Large intestine (tissue), 3 donors: ENCODE results near the gene NFS1. TPM values are rescaled to one million over a fixed set of nuclear protein-coding genes. Genes with fewer than 3 reads are reported as not detected.

ENCODE experiments used
- DNase-seq, 2 donors: peaks; one replicate each; pipeline versions ENCODE4 v3.0.0 to v3.0.0-alpha.2; 2013
- H3K27ac ChIP-seq: one replicate; pipeline ENCODE4 v1.5.1; 2013; ENCODE audit warnings: low read length
- H3K27me3 ChIP-seq: 2 replicates; pipeline ENCODE4 v1.6.1; 2013; ENCODE audit warnings: low read length; ENCODE audit not compliant: control insufficient read depth, insufficient read depth
- H3K36me3 ChIP-seq: 2 replicates; pipeline ENCODE4 v1.6.1; 2013; ENCODE audit warnings: low read length; ENCODE audit not compliant: control insufficient read depth, insufficient read depth
- H3K4me1 ChIP-seq: one replicate; pipeline ENCODE4 v1.6.1; 2013; ENCODE audit warnings: low read length; ENCODE audit not compliant: control insufficient read depth, insufficient read depth
- H3K4me3 ChIP-seq: one replicate; pipeline ENCODE4 v1.5.1; 2013; ENCODE audit warnings: low read length
- H3K9me3 ChIP-seq: one replicate; pipeline ENCODE4 v1.6.1; 2013; ENCODE audit warnings: mild to moderate bottlenecking, low read depth, low read length, moderate library complexity; ENCODE audit not compliant: control insufficient read depth
- WGBS: methylation state at CpG from one replicate; pipeline ENCODE4 v1.1.5; 2013; ENCODE audit warnings: low lambda C conversion rate; ENCODE audit not compliant: insufficient coverage; 5-methylcytosine and 5-hydroxymethylcytosine counted together
- polyA plus RNA-seq: library from polyadenylated mRNA; unstranded; fragments of 120-200 nt; gene quantifications from one replicate; pipeline ENCODE4 v1.2.1, GENCODE V29; 2013

NFS1 gene
- polyA plus RNA-seq, 1 donor, result 32.1 TPM

- Histone ChIP-seq H3K4me3 (no peak overlapping the region), H3K4me1 (peaks cover 3% of the 10 kb centered on the region), H3K27me3 (no peaks in the 10 kb centered on the region), H3K36me3 (peaks cover 57% of the 10 kb centered on the region), H3K9me3 (no peaks in the 10 kb centered on the region), H3K27ac (no peak overlapping the region)
- no CpG with 5 or more reads among the region's 15 CpGs for WGBS
- DNase-seq, result no peak
Measured at GRCh38 chr20:35737865-35738333, 38.7 kb upstream of the NFS1 start.

GRCh38 chr20:35735826-35736470 is 36.8 kb upstream of the NFS1 start:
- Histone ChIP-seq H3K9me3 (no peaks in the 10 kb centered on the region), H3K4me3 (no peak overlapping the region), H3K36me3 (peaks cover 72% of the 10 kb centered on the region), H3K27me3 (no peaks in the 10 kb centered on the region), H3K27ac (no peak overlapping the region), H3K4me1 (peaks cover 3% of the 10 kb centered on the region)
- no CpG with 5 or more reads among the region's 7 CpGs for WGBS
- DNase-seq, result no peak

- no peak overlapping the region for H3K4me3 ChIP-seq
- H3K27ac ChIP-seq, result no peak overlapping the region
- no peak for DNase-seq
- H3K4me1 ChIP-seq, result peaks cover 3% of the 10 kb centered on the region
- H3K9me3 ChIP-seq, result no peaks in the 10 kb centered on the region
- 85% methylated on average over 3 of the region's 4 CpGs for WGBS
- peaks cover 74% of the 10 kb centered on the region for H3K36me3 ChIP-seq
- H3K27me3 ChIP-seq, result no peaks in the 10 kb centered on the region
Measured at GRCh38 chr20:35734777-35735649, 35.9 kb upstream of the NFS1 start.

GRCh38 chr20:35734374-35734773 is 35.2 kb upstream of the NFS1 start:
- no peak overlapping the region for H3K27ac ChIP-seq
- no peak overlapping the region for H3K4me3 ChIP-seq
- H3K9me3 ChIP-seq, result no peaks in the 10 kb centered on the region
- DNase-seq, result no peak
- H3K36me3 ChIP-seq, result peaks cover 79% of the 10 kb centered on the region
- H3K4me1 ChIP-seq, result peaks cover 2% of the 10 kb centered on the region
- H3K27me3 ChIP-seq, result no peaks in the 10 kb centered on the region

GRCh38 chr20:35732644-35732982 is 33.5 kb upstream of the NFS1 start:
- WGBS, result 60% methylated on average over 1 of the region's 1 CpG
- Histone ChIP-seq H3K27me3 (no peaks in the 10 kb centered on the region), H3K4me1 (no peaks in the 10 kb centered on the region), H3K36me3 (peaks cover 80% of the 10 kb centered on the region), H3K4me3 (no peak overlapping the region), H3K9me3 (no peaks in the 10 kb centered on the region), H3K27ac (no peak overlapping the region)
- DNase-seq, result no peak

GRCh38 chr20:35731862-35732643 is 32.9 kb upstream of the NFS1 start:
- Histone ChIP-seq H3K9me3 (no peaks in the 10 kb centered on the region), H3K4me3 (no peak overlapping the region), H3K27ac (no peak overlapping the region), H3K4me1 (no peaks in the 10 kb centered on the region), H3K36me3 (peaks cover 80% of the 10 kb centered on the region), H3K27me3 (no peaks in the 10 kb centered on the region)
- no peak for DNase-seq
- WGBS, result 98% methylated on average over 6 of the region's 24 CpGs

- 75% methylated on average over 1 of the region's 2 CpGs for WGBS
- no peak overlapping the region for H3K4me3 ChIP-seq
- H3K27me3 ChIP-seq, result no peaks in the 10 kb centered on the region
- no peaks in the 10 kb centered on the region for H3K9me3 ChIP-seq
- H3K36me3 ChIP-seq, result peaks cover 81% of the 10 kb centered on the region
- H3K4me1 ChIP-seq, result no peaks in the 10 kb centered on the region
- H3K27ac ChIP-seq, result no peak overlapping the region
- DNase-seq, result no peak
Measured at GRCh38 chr20:35731469-35731788, 32.3 kb upstream of the NFS1 start.

GRCh38 chr20:35730583-35731468 is 31.7 kb upstream of the NFS1 start:
- peaks cover 81% of the 10 kb centered on the region for H3K36me3 ChIP-seq
- WGBS, result 60% methylated on average over 1 of the region's 4 CpGs
- no peaks in the 10 kb centered on the region for H3K4me1 ChIP-seq
- no peak overlapping the region for H3K4me3 ChIP-seq
- H3K27me3 ChIP-seq, result no peaks in the 10 kb centered on the region
- no peak for DNase-seq
- no peak overlapping the region for H3K27ac ChIP-seq
- H3K9me3 ChIP-seq, result no peaks in the 10 kb centered on the region

GRCh38 chr20:35729836-35730582 is 30.9 kb upstream of the NFS1 start:
- WGBS, result no CpG with 5 or more reads among the region's 2 CpGs
- no peak for DNase-seq
- Histone ChIP-seq H3K4me1 (no peaks in the 10 kb centered on the region), H3K27ac (no peak overlapping the region), H3K27me3 (no peaks in the 10 kb centered on the region), H3K4me3 (no peak overlapping the region), H3K36me3 (peaks cover 85% of the 10 kb centered on the region), H3K9me3 (no peaks in the 10 kb centered on the region)
